PC-9 (cell line): ENCODE data around the gene HOXC6.

Experiments used
- CTCF ChIP-seq: fragments of 200-600 bp; sonication (generic); conservative IDR thresholded peaks from 2 replicates; pipeline ENCODE4 v1.6.1; 2017; ENCODE audit warnings: mixed run types, antibody characterized with exemption, mild to moderate bottlenecking, moderate library complexity
- EZH2 ChIP-seq: fragments of 200-600 bp; sonication (generic); IDR thresholded peaks from 2 replicates; pipeline ENCODE4 v1.8.0; 2017; ENCODE audit warnings: antibody characterized with exemption, low read depth

- TF ChIP-seq CTCF (no peak), EZH2 (no peak)
These were observed 2.5 kb upstream of the HOXC6 start for GRCh38 chr12:54025499-54026405.
